GM18868 (cell line): ENCODE data around the gene THSD7A.

Experiments used
- ATAC-seq: cut with Tn5 transposase; IDR thresholded peaks from one replicate; pipeline ENCODE4 v1.9.1; 2021; ENCODE audit warnings: mild to moderate bottlenecking, moderate library complexity; ENCODE audit not compliant: unreplicated experiment

Gene THSD7A

DNA sequence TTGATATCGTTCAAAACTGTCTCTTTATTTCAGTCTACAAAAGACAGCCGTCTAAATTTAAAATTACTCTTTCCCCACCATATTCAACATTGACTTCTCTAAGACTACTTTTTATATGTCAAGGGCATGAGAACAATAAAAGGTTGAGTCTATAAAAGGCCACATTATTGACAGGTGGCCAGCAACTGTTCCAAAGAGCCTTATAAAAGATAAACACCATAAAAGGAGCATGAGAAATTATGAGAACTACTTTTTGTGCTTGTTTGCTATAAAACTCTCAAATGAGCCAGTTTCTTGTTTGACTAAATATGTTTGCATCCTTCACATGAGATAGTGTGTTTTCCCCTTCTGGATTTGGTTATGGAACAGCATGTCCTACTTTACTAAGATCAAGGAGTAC is 189.2 kb downstream of the THSD7A start:
- no peak for ATAC-seq

DNA sequence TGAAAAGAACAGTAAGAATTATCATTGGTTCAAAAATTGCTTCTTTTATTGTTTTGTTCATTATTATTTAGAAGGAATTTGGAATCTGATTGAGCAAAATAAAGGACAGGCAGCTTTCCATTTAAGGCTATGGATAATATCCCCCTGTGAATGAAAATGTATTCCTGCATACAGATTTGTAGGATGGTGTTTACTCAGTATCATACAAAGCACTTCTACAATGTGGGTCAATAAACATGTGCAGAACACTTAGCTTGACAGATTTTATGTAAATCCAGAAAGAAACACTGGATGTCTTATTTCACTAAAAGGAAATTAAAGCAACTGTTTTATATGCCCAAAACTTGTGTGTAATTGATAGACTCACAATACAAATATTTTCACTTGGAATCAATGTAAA is 189.7 kb downstream of the THSD7A start:
- ATAC-seq = no peak

DNA sequence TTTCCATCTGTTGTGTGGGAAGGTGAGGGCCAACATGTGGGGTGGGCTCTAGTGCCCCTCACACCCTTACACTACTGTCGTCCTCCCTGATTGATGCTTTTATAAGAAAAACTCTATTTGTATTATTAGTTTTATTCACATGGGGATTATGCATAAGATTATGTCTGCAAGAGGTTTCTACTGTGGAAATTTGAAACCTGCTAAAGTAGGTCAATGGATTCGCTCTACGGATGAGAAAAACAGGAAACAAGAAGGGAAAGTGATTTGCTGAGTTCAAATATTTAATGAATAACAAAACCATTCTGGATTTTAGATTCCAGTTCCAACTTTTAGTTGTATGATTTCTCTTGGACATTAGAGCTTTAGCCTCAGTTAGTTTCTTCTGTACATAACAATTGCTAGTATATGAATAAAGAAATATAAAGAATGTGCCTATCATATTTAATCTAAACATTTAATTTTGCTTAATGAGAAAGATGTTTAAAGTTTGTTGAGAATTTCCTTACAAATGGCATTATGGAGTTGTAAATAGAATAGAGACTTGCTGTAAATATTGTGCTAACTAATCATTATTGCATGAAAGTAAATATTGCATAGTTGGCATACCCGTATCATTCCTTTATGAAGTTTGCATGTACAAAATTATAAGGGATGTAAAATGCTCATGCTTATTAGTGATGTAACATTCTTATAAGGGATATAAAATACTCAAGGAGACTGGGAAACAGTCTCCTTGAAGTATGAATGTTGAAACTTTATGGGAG is 193.8 kb downstream of the THSD7A start:
- no peak for ATAC-seq

DNA sequence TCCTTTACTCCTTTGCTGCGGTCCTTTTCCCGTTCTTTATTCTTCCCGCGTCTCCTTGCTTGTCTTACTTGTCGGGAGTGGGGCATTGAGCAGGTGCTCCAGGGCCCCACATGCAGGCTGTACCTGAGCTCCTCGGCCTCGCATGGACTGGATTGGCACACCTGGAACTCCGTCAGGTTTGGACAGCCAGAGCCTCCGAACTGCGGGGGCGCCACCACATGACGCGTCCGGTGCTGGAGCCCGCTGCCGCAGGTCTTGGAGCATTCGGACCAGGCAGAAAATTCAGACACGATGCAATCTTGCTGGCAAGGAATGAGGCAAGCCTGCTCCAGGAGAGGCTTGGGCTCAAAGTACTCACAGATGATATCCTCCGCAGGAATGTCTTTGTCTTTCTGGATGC is 195.7 kb downstream of the THSD7A start:
- no peak for ATAC-seq

- ATAC-seq = peak; percentile 36
Observed at GRCh38 chr7:11633310-11633709, 198.7 kb downstream of the THSD7A start.

GRCh38 chr7:11630355-11630754 is 201.6 kb downstream of the THSD7A start:
- ATAC-seq = no peak

DNA sequence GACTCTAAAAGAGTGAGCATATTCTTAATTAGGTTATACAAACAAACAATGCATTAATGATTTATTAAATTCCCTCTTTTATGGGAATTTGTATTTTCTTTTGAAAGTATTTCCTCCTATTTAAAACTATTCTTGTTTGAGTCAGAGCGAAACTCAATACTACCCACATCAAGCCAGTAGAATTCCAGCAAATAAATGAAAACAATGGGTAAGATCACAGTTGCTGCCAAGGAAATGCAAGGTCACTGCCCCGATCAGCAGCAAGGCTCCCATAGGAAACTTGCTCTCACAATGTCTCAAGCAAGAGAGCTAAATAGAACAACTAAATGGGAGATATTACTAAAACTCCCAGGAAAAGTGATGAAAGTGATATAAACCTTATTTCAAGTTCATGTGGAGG is 206.3 kb downstream of the THSD7A start:
- no peak for ATAC-seq

- ATAC-seq = no peak
Observed at GRCh38 chr7:11623093-11623678, 208.8 kb downstream of the THSD7A start.

DNA sequence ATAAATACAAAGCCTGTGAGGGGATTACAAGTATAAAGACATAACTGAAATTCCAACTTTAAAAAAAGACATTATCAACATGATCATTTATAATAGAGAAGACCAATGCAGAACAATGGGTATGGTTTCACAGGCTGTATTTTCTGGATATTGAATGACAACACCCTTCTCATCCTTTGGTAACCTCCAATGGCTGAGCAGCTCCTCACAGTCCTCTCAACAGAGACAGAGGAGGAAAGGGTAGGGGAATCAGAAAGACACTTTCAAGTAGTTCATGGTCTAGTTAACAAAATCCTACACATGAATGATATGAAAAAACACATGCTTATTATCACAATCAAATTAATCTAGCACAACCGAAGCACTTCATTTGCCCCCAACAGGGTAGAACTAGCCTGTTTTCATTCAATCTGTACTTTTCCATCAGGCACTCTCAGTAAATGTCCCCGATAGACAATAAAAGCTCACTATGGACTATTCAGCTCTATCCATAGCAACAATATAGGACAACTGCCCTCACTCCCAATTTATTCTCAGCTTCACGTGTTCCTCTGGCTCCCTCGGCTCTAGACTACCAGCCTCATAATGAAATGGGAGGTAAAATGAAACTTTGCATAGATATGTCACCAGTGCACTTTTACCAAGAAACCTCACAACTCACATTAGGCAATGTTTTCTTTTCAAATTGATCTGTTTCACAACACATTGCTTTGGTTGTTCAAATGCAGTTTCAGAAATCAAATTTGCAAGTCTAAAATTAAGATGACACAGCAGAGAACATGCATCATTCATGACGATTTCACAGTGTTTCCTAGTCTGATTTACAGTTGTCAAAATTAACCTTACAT is 211.4 kb downstream of the THSD7A start:
- no peak for ATAC-seq

DNA sequence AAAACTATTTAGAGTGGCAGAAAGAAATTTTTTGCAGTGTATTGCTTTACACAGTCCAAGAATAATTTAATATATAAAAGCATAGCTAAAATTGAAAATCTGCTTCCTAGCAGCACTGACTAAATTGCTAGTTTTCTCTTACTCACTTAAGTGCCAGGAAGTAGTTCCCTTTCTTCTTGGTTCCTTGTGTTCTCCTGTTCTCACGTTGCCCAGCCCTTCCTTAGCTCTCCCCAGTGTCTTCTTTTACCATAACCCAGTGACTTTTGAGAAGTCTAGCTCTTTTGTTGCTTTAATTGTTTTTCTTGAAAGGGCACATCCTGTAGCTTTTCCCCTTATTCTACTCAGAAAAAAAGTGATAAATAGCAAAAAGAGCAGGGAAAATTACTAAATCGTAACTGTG is 215.5 kb downstream of the THSD7A start:
- ATAC-seq = no peak

- no peak for ATAC-seq
Observed at GRCh38 chr7:11615174-11615573, 216.8 kb downstream of the THSD7A start.

DNA sequence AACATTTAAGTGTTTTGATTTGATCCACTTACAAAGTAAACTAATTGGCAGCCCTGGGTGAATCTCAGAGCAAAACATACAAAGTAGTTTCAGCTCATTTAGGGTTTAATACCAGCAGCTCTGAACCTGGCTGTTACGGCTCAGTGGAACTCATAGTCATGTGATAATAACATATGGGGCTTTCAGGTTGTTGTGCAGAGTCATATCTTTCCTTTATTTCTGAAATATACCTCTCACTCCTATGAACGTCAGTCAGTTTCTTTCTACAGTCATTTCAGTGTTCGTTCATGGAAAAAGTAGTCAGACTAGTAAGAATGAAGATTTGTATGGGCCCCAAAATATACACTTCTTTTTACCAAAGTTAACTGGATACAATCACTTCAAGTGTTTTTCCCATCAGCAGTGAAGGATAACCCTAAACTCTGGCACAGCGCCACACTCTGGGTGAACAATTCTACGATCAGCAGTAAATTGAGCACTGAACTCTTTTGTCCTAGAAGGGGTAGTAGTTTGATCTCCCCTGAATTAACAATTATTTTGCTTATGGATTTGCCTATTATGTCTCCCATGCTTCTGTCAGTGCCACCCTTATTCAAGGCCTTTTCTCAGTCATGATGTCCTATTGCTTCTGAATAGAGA is 218.6 kb downstream of the THSD7A start:
- peak; percentile 97 for ATAC-seq

DNA sequence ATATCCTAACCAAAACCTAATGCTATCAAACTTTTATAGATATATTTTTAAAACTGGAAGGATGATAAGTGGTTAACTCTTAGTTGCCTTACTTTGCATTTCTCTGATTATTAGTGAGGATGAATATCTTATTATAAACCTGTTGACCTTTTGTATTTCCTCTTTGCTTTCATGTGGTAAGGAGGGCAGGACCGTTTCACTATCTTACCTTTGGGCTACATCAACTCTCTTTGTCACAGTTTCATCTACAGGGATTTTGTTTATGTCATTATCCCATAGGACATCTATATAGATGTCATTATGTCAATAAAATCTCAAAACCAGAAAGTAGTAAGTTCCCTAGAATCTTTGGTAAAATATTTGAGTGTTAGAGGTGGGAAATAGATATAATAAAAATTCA is 219.3 kb downstream of the THSD7A start:
- peak; percentile 41 for ATAC-seq

GRCh38 chr7:11609096-11609670 is 222.8 kb downstream of the THSD7A start:
- ATAC-seq = no peak

DNA sequence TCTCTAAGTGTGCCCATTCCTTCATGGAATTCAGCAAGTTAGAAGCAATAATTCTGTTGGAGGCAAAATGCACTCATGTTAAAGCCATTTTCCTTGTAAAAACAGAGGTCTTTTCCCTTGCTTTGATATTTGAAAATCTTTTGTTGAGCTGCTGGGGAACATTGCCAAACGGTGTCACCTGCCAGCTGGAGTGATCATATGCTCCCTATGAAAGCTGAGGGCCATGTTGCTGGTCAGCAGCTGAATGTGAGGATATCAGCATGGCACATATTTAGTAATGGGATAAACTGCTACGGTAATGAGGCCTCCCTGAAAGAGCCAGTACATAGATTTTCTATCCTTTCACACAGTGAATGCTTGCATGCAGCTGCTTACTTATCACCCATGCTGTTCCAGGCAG is 224.3 kb downstream of the THSD7A start:
- no peak for ATAC-seq

- ATAC-seq = no peak
Observed at GRCh38 chr7:11605749-11606148, 226.2 kb downstream of the THSD7A start.

- no peak for ATAC-seq
Observed at GRCh38 chr7:11604505-11604904, 227.5 kb downstream of the THSD7A start.

GRCh38 chr7:11601761-11602160 is 230.2 kb downstream of the THSD7A start:
- ATAC-seq = no peak

DNA sequence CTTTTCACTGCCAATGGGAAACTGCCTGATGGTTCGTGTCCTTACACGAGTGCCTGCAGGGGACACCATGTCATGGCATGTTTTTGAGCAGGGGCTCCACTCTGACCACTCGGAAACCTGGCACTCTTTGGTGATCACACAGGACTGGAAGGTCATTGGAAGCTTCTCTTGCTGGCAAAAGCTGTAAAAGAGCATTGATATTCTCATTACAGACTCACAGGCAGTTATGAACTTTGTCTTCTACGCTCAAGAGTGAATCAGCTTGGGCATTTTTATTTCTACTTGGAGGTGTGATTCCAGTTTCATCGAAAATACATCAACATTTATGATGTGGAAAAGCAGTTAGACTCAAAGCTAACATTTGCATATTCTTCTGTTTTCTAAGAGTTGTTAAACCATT is 238.7 kb downstream of the THSD7A start:
- ATAC-seq = no peak

DNA sequence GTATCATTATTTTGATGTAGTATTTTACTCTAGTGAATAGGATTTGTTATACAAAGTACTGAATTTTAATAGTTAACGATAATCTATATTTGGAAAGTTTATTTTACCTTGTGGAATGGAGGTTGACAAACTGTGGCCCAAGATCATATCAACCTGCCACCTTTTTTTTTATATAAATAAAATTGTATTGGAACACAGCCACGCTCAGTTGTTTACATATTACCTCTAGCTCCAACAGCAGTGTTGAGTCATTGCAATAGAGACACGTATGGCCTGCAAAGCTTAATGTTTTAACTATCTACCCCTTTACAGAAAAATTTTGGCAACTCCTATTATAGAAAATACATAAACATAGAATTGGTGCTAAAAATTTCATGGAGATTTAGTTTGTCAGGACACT is 239.3 kb downstream of the THSD7A start:
- no peak for ATAC-seq

DNA sequence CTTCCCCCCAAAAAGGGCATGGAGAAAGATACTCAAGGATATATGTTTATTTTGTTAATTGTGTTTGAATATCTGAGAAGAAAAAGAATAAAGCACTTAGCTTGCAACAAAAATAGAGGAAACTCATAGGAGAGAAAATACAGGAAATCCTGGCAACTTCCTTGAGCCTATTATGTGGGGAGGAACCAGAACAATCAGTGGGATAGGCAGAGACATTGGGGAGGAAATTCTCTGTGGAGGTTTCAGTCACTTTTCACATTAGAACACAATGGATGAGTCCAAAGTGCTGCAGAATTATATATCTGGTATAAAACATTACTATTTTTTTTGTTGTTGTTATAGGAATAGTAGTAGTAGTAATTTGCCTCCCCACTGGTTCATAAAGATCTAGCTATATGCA is 240.1 kb downstream of the THSD7A start:
- ATAC-seq = no peak
